ENCODE measurements around the gene DNAJC30.

The DNAJC30 gene

DNA sequence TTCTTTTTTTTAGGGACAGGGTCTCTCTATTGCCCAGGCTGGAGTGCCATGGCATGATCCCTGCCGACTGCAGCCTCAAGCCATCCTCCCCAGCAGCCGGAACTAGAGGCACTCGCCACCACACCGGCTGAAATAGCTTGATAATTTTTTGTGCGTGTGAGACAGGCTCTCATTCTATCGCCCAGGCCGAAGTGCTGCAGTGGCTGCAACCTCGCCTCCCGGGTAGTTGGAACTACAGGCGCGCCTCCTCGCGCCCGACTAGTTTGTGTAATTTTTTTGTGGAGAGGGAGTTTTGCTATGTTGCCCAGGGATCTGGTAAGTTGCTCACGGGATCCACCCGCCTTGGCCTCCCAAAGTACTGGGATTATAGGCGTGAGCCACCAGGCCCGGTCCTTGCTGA lies 2.1 kb upstream of the DNAJC30 start:
- H3K27me3 ChIP-seq (ENCODE audit: control insufficient read depth, insufficient read depth, low read length) = no peaks in the 10 kb centered on the region
- H3K36me3 ChIP-seq (ENCODE audit: control insufficient read depth, insufficient read depth, low read length) = no peaks in the 10 kb centered on the region

DNA sequence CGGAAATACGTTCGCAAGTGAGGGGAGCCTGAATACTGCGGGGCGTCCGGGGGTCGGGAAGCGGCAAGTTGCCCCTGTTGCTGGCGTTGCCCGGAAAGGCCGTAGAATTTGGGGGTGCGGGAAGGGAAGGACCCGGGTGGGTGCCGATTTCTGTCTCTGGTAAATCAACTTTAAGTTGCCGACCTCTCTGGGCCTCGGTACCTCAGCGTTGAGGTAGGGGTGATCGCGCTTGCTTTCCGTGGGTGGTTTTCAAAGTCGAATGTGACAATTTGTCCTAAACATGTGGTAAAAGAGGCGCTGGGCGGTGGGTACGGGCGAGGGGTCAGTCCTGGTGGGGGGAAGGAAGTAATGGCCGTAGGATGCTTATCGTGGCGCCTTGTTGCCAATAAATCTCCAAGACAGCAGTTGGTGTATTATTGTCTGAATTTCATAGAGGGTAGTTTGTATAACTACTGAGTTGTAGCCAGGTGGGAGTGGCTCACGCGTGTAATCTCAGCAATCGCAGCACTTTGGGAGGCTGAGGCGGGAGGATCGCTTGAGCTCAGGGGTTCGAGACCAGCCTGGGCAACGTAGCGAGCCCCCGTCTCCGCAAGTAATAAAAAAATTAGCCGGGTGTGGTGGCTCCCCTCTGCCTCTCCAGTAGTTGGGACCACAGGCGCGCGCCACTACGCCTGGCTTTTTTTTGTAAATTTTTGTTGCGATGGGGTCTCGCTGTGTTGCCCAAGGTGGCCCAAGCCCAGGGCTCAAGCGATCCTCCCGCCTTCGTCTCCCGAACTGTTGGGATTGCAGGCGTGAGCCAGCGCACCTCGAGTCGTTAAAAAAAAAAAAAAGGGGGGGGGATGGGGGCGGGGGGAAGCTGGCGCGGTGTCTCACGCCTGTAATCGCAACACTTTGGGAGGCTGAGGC lies 788 bp upstream of the DNAJC30 start:
- H3K4me2 ChIP-seq (ENCODE audit: low read length) = peak overlapping the region; percentile 78
- H3K36me3 ChIP-seq (ENCODE audit: control insufficient read depth, insufficient read depth, low read length) = no peaks in the 10 kb centered on the region
- TF ChIP-seq, protein P1, sequence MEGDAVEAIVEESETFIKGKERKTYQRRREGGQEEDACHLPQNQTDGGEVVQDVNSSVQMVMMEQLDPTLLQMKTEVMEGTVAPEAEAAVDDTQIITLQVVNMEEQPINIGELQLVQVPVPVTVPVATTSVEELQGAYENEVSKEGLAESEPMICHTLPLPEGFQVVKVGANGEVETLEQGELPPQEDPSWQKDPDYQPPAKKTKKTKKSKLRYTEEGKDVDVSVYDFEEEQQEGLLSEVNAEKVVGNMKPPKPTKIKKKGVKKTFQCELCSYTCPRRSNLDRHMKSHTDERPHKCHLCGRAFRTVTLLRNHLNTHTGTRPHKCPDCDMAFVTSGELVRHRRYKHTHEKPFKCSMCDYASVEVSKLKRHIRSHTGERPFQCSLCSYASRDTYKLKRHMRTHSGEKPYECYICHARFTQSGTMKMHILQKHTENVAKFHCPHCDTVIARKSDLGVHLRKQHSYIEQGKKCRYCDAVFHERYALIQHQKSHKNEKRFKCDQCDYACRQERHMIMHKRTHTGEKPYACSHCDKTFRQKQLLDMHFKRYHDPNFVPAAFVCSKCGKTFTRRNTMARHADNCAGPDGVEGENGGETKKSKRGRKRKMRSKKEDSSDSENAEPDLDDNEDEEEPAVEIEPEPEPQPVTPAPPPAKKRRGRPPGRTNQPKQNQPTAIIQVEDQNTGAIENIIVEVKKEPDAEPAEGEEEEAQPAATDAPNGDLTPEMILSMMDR (IDR thresholded peaks at IDR 0.05) = no peak
- H3K79me2 ChIP-seq = peaks cover 46% of the 10 kb centered on the region
- peak overlapping the region; percentile 86 for H2AFZ ChIP-seq
- peak overlapping the region; percentile 94 for H3K27ac ChIP-seq
- peaks cover 15% of the 10 kb centered on the region for H3K4me1 ChIP-seq
- no peaks in the 10 kb centered on the region for H3K9me3 ChIP-seq (ENCODE audit: control insufficient read depth, low read length)
- H3K9ac ChIP-seq = no peak overlapping the region
- peak overlapping the region; percentile 93 for H3K4me3 ChIP-seq (ENCODE audit: low read depth, low read length)
- no peaks in the 10 kb centered on the region for H3K27me3 ChIP-seq (ENCODE audit: control insufficient read depth, insufficient read depth, low read length)

More for the DNA sequence above, 2.1 kb upstream of the DNAJC30 start:
- H3K79me2 ChIP-seq = peaks cover 42% of the 10 kb centered on the region
- no peaks in the 10 kb centered on the region for H3K9me3 ChIP-seq (ENCODE audit: control insufficient read depth, low read length)
- H3K9ac ChIP-seq = no peak overlapping the region
- no peak overlapping the region for H3K27ac ChIP-seq
- TF ChIP-seq, protein P1 (IDR thresholded peaks at IDR 0.05) = no peak
- no peak overlapping the region for H2AFZ ChIP-seq
- peaks cover 15% of the 10 kb centered on the region for H3K4me1 ChIP-seq
- no peak overlapping the region for H3K4me2 ChIP-seq (ENCODE audit: low read length)
- no peak overlapping the region for H3K4me3 ChIP-seq (ENCODE audit: low read depth, low read length)

DNA sequence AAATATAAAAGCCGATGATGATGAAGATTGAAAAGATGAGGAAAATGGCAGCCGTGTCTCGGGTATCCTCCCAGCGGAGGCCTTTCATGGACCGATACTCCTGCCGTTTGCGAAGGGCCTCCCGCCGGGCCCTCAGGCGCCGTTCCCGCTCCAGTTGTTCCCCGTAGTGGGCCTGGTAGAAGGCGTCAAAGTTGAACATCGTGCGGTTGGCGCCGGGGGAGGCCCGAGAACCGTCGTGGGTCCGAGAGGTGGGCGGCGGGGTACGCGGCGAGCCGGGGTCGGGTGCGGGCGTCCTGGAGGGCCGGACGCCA lies 553 bp downstream of the DNAJC30 start:
- peak overlapping the region; percentile 91 for H3K9ac ChIP-seq
- H3K9me3 ChIP-seq (ENCODE audit: control insufficient read depth, low read length) = no peaks in the 10 kb centered on the region
- peaks cover 48% of the 10 kb centered on the region for H3K79me2 ChIP-seq
- H2AFZ ChIP-seq = peak overlapping the region; percentile 86
- H3K27me3 ChIP-seq (ENCODE audit: control insufficient read depth, insufficient read depth, low read length) = no peaks in the 10 kb centered on the region
- peak overlapping the region; percentile 87 for H3K4me2 ChIP-seq (ENCODE audit: low read length)
- peak overlapping the region; percentile 94 for H3K27ac ChIP-seq
- peak overlapping the region; percentile 93 for H3K4me3 ChIP-seq (ENCODE audit: low read depth, low read length)
- H3K36me3 ChIP-seq (ENCODE audit: control insufficient read depth, insufficient read depth, low read length) = no peaks in the 10 kb centered on the region
- TF ChIP-seq, protein P1 (IDR thresholded peaks at IDR 0.05) = no peak
- H3K4me1 ChIP-seq = peaks cover 15% of the 10 kb centered on the region

DNA sequence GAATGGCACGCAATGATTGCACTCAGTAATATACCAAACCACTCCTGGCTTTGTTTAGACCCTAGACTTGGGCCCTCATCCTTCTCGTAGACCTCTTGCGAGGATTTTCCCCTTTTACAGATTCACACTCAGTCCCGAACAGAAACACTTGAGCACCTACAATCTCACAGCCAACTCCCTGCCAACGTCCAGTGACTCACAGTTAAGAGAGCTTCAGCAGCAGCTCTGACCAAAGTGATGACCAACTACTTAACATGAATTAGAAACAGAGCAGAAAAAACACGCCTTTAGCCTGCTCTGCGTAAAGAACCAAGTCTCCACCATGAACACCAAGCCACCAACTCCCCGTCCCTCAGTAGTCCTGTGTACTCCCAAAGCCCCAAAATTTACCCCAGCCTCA lies 2.2 kb downstream of the DNAJC30 start:
- no peak overlapping the region for H2AFZ ChIP-seq
- peaks cover 44% of the 10 kb centered on the region for H3K79me2 ChIP-seq
- no peaks in the 10 kb centered on the region for H3K36me3 ChIP-seq (ENCODE audit: control insufficient read depth, insufficient read depth, low read length)
- H3K27ac ChIP-seq = no peak overlapping the region
- H3K9me3 ChIP-seq (ENCODE audit: control insufficient read depth, low read length) = no peaks in the 10 kb centered on the region
- no peak overlapping the region for H3K9ac ChIP-seq
- H3K4me1 ChIP-seq = peaks cover 15% of the 10 kb centered on the region
- no peaks in the 10 kb centered on the region for H3K27me3 ChIP-seq (ENCODE audit: control insufficient read depth, insufficient read depth, low read length)
- H3K4me3 ChIP-seq (ENCODE audit: low read depth, low read length) = no peak overlapping the region
- TF ChIP-seq, protein P1 (IDR thresholded peaks at IDR 0.05) = no peak
- no peak overlapping the region for H3K4me2 ChIP-seq (ENCODE audit: low read length)

DNA sequence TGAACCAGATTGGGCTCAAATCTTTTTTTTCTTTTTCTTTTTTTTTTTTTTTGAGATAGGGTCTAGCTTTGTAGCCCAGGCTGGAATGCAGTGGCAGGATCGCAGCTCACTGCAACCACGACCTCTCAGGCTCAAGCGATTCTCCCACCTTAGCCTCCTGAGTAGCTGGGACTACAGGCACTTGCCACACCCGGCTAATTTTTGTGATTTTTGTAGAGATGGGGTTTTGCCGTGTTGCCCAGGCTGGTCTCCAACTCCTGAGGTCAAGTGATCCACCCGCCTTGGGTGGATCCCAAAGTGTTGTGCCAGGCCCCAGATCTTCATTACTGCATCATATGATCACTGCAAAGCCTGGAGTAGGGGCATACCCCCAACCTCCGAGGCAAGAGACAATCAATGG lies 2.8 kb downstream of the DNAJC30 start:
- TF ChIP-seq, protein P1 (IDR thresholded peaks at IDR 0.05) = no peak
- no peaks in the 10 kb centered on the region for H3K9me3 ChIP-seq (ENCODE audit: control insufficient read depth, low read length)
- peaks cover 44% of the 10 kb centered on the region for H3K79me2 ChIP-seq
- H3K27ac ChIP-seq = no peak overlapping the region
- no peak overlapping the region for H3K4me2 ChIP-seq (ENCODE audit: low read length)
- H3K36me3 ChIP-seq (ENCODE audit: control insufficient read depth, insufficient read depth, low read length) = no peaks in the 10 kb centered on the region
- H3K4me3 ChIP-seq (ENCODE audit: low read depth, low read length) = no peak overlapping the region
- no peak overlapping the region for H3K9ac ChIP-seq
- H2AFZ ChIP-seq = no peak overlapping the region
- no peaks in the 10 kb centered on the region for H3K27me3 ChIP-seq (ENCODE audit: control insufficient read depth, insufficient read depth, low read length)
- peaks cover 15% of the 10 kb centered on the region for H3K4me1 ChIP-seq
